Mesendoderm (in vitro differentiated cells): ENCODE results near the gene DPYD.

Source experiments
- DNase-seq: peaks from one replicate; pipeline ENCODE4 v3.0.0; 2013
- H2AK5ac ChIP-seq: 2 replicates; pipeline ENCODE4 v1.6.1; 2013; ENCODE audit warnings: low read length, inconsistent platforms
- H2BK120ac ChIP-seq: 2 replicates; pipeline ENCODE4 v1.6.1; 2013; ENCODE audit warnings: low read depth, mild to moderate bottlenecking, low read length, moderate library complexity, mixed read lengths
- H2BK15ac ChIP-seq: replicated peaks from 2 replicates; pipeline ENCODE4 v1.6.1; 2013; ENCODE audit warnings: low read depth, mild to moderate bottlenecking, moderate library complexity
- H2BK5ac ChIP-seq: 2 replicates; pipeline ENCODE4 v1.6.1; 2013; ENCODE audit warnings: low read length, inconsistent platforms
- H3K18ac ChIP-seq: 2 replicates; pipeline ENCODE4 v1.6.1; 2013; ENCODE audit warnings: mild to moderate bottlenecking, low read length, mixed read lengths
- H3K23ac ChIP-seq: one replicate; pipeline ENCODE4 v1.6.1; 2013; ENCODE audit warnings: low read length
- H3K27ac ChIP-seq: 2 replicates; pipeline ENCODE4 v1.5.1; 2013; ENCODE audit warnings: low read depth, mild to moderate bottlenecking, inconsistent platforms, low read length, moderate library complexity
- H3K27me3 ChIP-seq: 2 replicates; pipeline ENCODE4 v1.6.1; 2013; ENCODE audit warnings: low read length, control low read depth, mild to moderate bottlenecking, inconsistent platforms; ENCODE audit not compliant: insufficient read depth, poor library complexity
- H3K36me3 ChIP-seq: 2 replicates; pipeline ENCODE4 v1.6.1; 2013; ENCODE audit warnings: low read length, inconsistent platforms; ENCODE audit not compliant: control insufficient read depth, insufficient read depth
- H3K4ac ChIP-seq: one replicate; pipeline ENCODE4 v1.6.1; 2013; ENCODE audit warnings: low read depth, mild to moderate bottlenecking, low read length, moderate library complexity
- H3K4me1 ChIP-seq: 2 replicates; pipeline ENCODE4 v1.6.1; 2013; ENCODE audit warnings: low read depth, low read length, inconsistent platforms; ENCODE audit not compliant: control insufficient read depth
- H3K4me2 ChIP-seq: 2 replicates; pipeline ENCODE4 v1.6.1; 2013; ENCODE audit warnings: low read length
- H3K4me3 ChIP-seq: 2 replicates; pipeline ENCODE4 v1.5.1; 2013; ENCODE audit warnings: mild to moderate bottlenecking, low read length
- H3K56ac ChIP-seq: one replicate; pipeline ENCODE4 v1.6.1; 2013; ENCODE audit warnings: low read length
- H3K79me1 ChIP-seq: 2 replicates; pipeline ENCODE4 v1.6.1; 2013; ENCODE audit warnings: low read length, inconsistent platforms
- H3K79me2 ChIP-seq: 2 replicates; pipeline ENCODE4 v1.6.1; 2013; ENCODE audit warnings: mild to moderate bottlenecking, low read length; ENCODE audit not compliant: control insufficient read depth, insufficient read depth
- H3K9ac ChIP-seq: 2 replicates; pipeline ENCODE4 v1.6.1; 2013; ENCODE audit warnings: low read length, inconsistent platforms
- H4K5ac ChIP-seq: one replicate; pipeline ENCODE4 v1.6.1; 2013; ENCODE audit warnings: low read length
- H4K8ac ChIP-seq: one replicate; pipeline ENCODE4 v1.6.1; 2013; ENCODE audit warnings: low read depth, mild to moderate bottlenecking, control low read depth, low read length, moderate library complexity
- WGBS: extraction: QIAGEN DNeasy Blood & Tissue Kit; methylation state at CpG from one replicate; pipeline ENCODE4 v1.1.7; 2013; ENCODE audit warnings: low lambda C conversion rate, missing lambda C conversion rate; ENCODE audit not compliant: insufficient coverage; ENCODE audit errors: extremely low coverage; 5-methylcytosine and 5-hydroxymethylcytosine counted together

Gene DPYD

DNA sequence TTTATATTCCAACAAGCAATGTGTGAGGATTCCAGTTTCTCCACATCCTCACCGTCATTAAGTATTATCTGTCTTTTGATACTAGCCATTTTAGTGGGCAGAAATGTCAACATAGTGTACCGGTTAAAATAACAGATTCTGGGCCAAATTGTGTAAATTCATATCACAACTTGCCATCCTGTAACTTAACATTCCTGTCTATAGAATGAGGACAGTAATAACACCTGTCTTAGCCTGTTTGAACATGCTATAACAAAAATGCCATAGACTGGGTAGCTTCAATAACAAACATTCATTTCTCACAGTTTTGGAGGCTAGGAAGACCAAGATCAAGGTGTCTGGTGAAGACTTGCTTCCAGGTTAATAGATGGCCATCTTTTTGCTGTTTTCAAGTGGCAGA, 708.2 kb downstream of the DPYD start:
- H3K27ac ChIP-seq, result no peak overlapping the region
- H3K9ac ChIP-seq, result no peak overlapping the region
- no peak overlapping the region for H4K5ac ChIP-seq
- no peaks in the 10 kb centered on the region for H3K79me2 ChIP-seq
- no CpG with 5 or more reads among the region's 2 CpGs for WGBS
- no peaks in the 10 kb centered on the region for H3K4me1 ChIP-seq
- H2BK15ac ChIP-seq, result no peak overlapping the region
- H3K4me2 ChIP-seq, result no peak overlapping the region
- H3K27me3 ChIP-seq, result no peaks in the 10 kb centered on the region
- H3K79me1 ChIP-seq, result no peaks in the 10 kb centered on the region
- H3K4me3 ChIP-seq, result no peak overlapping the region
- no peak overlapping the region for H2BK120ac ChIP-seq
- no peak overlapping the region for H2BK5ac ChIP-seq
- H3K23ac ChIP-seq, result no peak overlapping the region
- H3K56ac ChIP-seq, result no peak overlapping the region
- DNase-seq, result no peak
- H2AK5ac ChIP-seq, result no peak overlapping the region
- H3K36me3 ChIP-seq, result no peaks in the 10 kb centered on the region
- no peak overlapping the region for H4K8ac ChIP-seq
- no peak overlapping the region for H3K18ac ChIP-seq
- no peak overlapping the region for H3K4ac ChIP-seq

DNA sequence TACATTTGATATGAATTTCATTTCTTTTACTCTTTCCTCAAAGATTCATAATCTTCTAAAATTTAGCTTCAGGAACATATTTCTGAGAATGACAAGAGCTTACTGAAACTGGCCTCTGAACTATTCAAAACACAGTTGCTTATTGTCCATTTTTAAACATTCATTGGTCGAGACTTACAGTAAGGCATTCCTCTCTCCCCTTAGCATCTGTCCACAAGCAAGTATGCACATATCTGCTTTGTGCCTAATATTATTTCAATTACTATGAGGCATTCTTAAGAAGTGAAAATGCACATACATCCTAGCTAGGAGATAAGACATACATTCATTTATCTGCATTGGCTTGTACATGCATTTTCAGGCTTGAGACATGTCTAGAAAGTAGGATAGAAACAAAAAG, 710.5 kb downstream of the DPYD start:
- Histone ChIP-seq H3K27ac (no peak overlapping the region), H4K5ac (no peak overlapping the region), H3K56ac (no peak overlapping the region), H3K4ac (no peak overlapping the region), H3K27me3 (no peaks in the 10 kb centered on the region), H2BK120ac (no peak overlapping the region), H3K4me3 (no peak overlapping the region), H3K79me1 (no peaks in the 10 kb centered on the region), H2AK5ac (no peak overlapping the region), H3K18ac (no peak overlapping the region), H2BK15ac (no peak overlapping the region), H2BK5ac (no peak overlapping the region), H3K4me2 (no peak overlapping the region), H3K4me1 (no peaks in the 10 kb centered on the region), H3K36me3 (no peaks in the 10 kb centered on the region), H3K9ac (no peak overlapping the region), H4K8ac (no peak overlapping the region), H3K23ac (no peak overlapping the region), H3K79me2 (no peaks in the 10 kb centered on the region)
- WGBS, result no CpG with 5 or more reads among the region's 1 CpG
- no peak for DNase-seq

DNA sequence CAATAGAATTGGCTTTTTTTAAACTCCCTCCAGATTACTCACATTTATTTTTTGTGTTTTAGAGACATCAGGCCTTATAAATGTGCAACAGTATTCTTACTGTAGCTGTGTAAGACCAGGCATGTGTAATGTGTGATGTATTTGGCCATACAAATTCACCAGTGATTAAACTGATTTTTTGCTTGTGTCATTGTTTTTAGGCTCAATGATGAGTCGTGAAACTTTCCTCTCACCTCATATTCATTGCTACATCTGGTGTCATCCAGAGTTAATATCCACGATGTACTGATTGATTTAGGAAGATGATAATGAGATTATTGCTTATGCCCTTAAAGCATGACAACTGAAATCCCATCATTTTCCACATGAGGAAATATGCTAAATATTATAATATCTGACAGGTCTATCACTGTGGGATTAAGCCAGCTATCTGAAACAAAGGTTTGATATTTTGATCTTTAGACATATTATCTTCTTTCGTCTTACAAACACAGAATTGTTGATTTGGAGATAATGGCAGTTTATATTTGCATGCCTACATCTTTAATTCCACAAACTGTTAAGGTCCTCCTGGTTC, 711.4 kb downstream of the DPYD start:
- Histone ChIP-seq H3K27ac (no peak overlapping the region), H4K5ac (no peak overlapping the region), H2AK5ac (no peak overlapping the region), H4K8ac (no peak overlapping the region), H3K4me1 (no peaks in the 10 kb centered on the region), H3K9ac (no peak overlapping the region), H3K56ac (no peak overlapping the region), H3K36me3 (no peaks in the 10 kb centered on the region), H3K27me3 (no peaks in the 10 kb centered on the region), H2BK120ac (no peak overlapping the region), H3K23ac (no peak overlapping the region), H2BK15ac (no peak overlapping the region), H3K4me2 (no peak overlapping the region), H3K79me1 (no peaks in the 10 kb centered on the region), H3K4ac (no peak overlapping the region), H3K18ac (no peak overlapping the region), H2BK5ac (no peak overlapping the region), H3K79me2 (no peaks in the 10 kb centered on the region), H3K4me3 (no peak overlapping the region)
- DNase-seq, result no peak
- no CpG with 5 or more reads among the region's 3 CpGs for WGBS

- H2AK5ac ChIP-seq, result no peak overlapping the region
- no peak overlapping the region for H3K4me2 ChIP-seq
- no peak overlapping the region for H3K27ac ChIP-seq
- no peak overlapping the region for H3K4ac ChIP-seq
- no peaks in the 10 kb centered on the region for H3K79me1 ChIP-seq
- no peak overlapping the region for H3K9ac ChIP-seq
- H4K5ac ChIP-seq, result no peak overlapping the region
- no peak overlapping the region for H3K23ac ChIP-seq
- no peak overlapping the region for H3K18ac ChIP-seq
- H4K8ac ChIP-seq, result no peak overlapping the region
- no peak for DNase-seq
- H2BK15ac ChIP-seq, result no peak overlapping the region
- H3K4me1 ChIP-seq, result no peaks in the 10 kb centered on the region
- H3K79me2 ChIP-seq, result no peaks in the 10 kb centered on the region
- no peaks in the 10 kb centered on the region for H3K27me3 ChIP-seq
- H3K36me3 ChIP-seq, result no peaks in the 10 kb centered on the region
- no peak overlapping the region for H2BK5ac ChIP-seq
- no peak overlapping the region for H3K4me3 ChIP-seq
- no peak overlapping the region for H3K56ac ChIP-seq
- no peak overlapping the region for H2BK120ac ChIP-seq
Measured at GRCh38 chr1:97207868-97208267, 713.0 kb downstream of the DPYD start.

DNA sequence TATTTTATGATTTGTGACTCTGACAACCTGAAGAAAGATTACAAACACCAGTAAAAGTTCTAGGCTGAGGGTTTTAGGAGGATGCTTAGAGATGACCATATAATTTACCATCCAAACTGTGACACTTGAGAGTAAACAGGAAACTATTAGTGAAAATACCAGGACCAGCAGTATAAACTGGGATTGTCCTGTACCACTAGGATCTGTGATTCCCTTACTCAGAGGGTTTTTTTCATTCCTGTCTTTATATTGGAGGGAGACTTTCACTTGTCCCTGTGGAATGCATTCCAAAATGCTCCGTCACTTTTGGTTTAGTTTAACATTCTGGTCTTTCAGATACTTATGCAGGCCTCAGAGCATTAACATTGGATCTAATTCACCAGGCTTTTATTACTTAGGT, 716.4 kb downstream of the DPYD start:
- Histone ChIP-seq H3K4me3 (no peak overlapping the region), H2BK5ac (no peak overlapping the region), H3K4ac (no peak overlapping the region), H2BK120ac (no peak overlapping the region), H3K27me3 (no peaks in the 10 kb centered on the region), H4K5ac (no peak overlapping the region), H3K4me1 (no peaks in the 10 kb centered on the region), H4K8ac (no peak overlapping the region), H3K36me3 (no peaks in the 10 kb centered on the region), H3K79me2 (no peaks in the 10 kb centered on the region), H3K79me1 (no peaks in the 10 kb centered on the region), H3K27ac (no peak overlapping the region), H3K56ac (no peak overlapping the region), H3K9ac (no peak overlapping the region), H2BK15ac (no peak overlapping the region), H3K23ac (no peak overlapping the region), H3K18ac (no peak overlapping the region), H2AK5ac (no peak overlapping the region), H3K4me2 (no peak overlapping the region)
- no peak for DNase-seq
- WGBS, result no CpG with 5 or more reads among the region's 1 CpG
